ENCODE results near the gene CCDC92B. TPM values are rescaled to one million over a fixed set of nuclear protein-coding genes. Genes with fewer than 3 reads are reported as not detected.

The CCDC92B gene
- total and polyA plus RNA-seq, 10 of the 15 experiments (the other 5 are each of a cell fraction or from before 2014, with no cell fraction given), result not detected

- in situ Hi-C loops (cut with MboI), result no loop called here
- WGBS (ENCODE audit: insufficient coverage, insufficient replicate concordance, low lambda C conversion rate, missing lambda C conversion rate), result 85% methylated on average over 9 of the region's 9 CpGs
- Histone ChIP-seq H3K27ac (ENCODE audit: control insufficient read depth, insufficient read depth) (no peak overlapping the region), H3K9ac (ENCODE audit: control insufficient read depth, insufficient read depth, low read length) (no peak overlapping the region), H3K27me3 (replicated peaks in 1 of 2; ENCODE audit: control insufficient read depth in 2 of 2, insufficient read depth in 2 of 2, low read length in 1 of 2) (no peaks in the 10 kb centered on the region), H3K79me2 (ENCODE audit: control insufficient read depth, insufficient read depth, low read length) (peaks cover 34% of the 10 kb centered on the region), H3K4me1 (ENCODE audit: control insufficient read depth, insufficient read depth, low read length) (peaks cover 11% of the 10 kb centered on the region), H3K36me3 (ENCODE audit: control insufficient read depth in 2 of 2, insufficient read depth in 2 of 2, low read length in 1 of 2) (no peaks in the 10 kb centered on the region), H3K4me2 (ENCODE audit: control insufficient read depth, insufficient read depth) (no peak overlapping the region), H4K20me1 (ENCODE audit: control insufficient read depth, insufficient read depth) (0 out of 2 replicates have a peak, but pooled peaks cover 3% of the 10 kb centered on the region), H3K4me3 (no peak overlapping the region), H3K9me3 (replicated peaks; ENCODE audit: control insufficient read depth, insufficient read depth, low read length) (no peaks in the 10 kb centered on the region), H2AFZ (ENCODE audit: control insufficient read depth, low read depth, low read length) (no peak overlapping the region)
- ChIA-PET POLR2A (no interaction called here), RAD21 (ENCODE audit: unreplicated experiment) (no interaction called here), CTCF (no interaction called here), SMC1A (ENCODE audit: uncharacterized antibody, unreplicated experiment) (interaction anchor here (0.8 kb wide), 1 partner anchor 331 kb away, joined by 3 read pairs; no protein-coding TSS in a partner anchor)
- intact Hi-C loops (cut with micrococcal nuclease; ENCODE audit: unreplicated experiment), result no loop called here
- FAIRE-seq (no peak), ATAC-seq (no peak), DNase-seq (ENCODE audit: low read depth, low spot score) (no peak)
- no TSS peak for BruUV-seq (replicated peaks)
- no peak for TF ChIP-seq FOXK2 (IDR thresholded peaks at IDR 0.05)
- no peak for TF ChIP-seq POLR2AphosphoS5 (IDR thresholded peaks at IDR 0.05; ENCODE audit: low read length)
- TF ChIP-seq CBX5 (IDR thresholded peaks at IDR 0.05; ENCODE audit: low read depth), result no peak
- TF ChIP-seq PAX8 (IDR thresholded peaks at IDR 0.05), result no peak
- no peak for TF ChIP-seq TCF12 (IDR thresholded peaks at IDR 0.05; ENCODE audit: low read depth, low read length)
- no peak for TF ChIP-seq SUZ12 (IDR thresholded peaks at IDR 0.05; ENCODE audit: unreplicated experiment)
- TF ChIP-seq BCLAF1 (IDR thresholded peaks at IDR 0.05), result no peak
Measured at GRCh38 chr17:2713881-2714280, 35.6 kb downstream of the CCDC92B start.

Measured in GM12878 (cell line).